Natural killer cell (primary cell): ENCODE data around the gene DYNC1LI2. TPM values are rescaled to one million over a fixed set of nuclear protein-coding genes. Genes with fewer than 3 reads are reported as not detected.

ENCODE experiments used
- ATAC-seq, 3 donors: fragments of 150-1000 bp in 2 of 3; fragments of 200-7000 bp in 1 of 3; cut with Tn5 transposase; 1 replicate in 1 of 3; 2 replicates in 2 of 3; pipeline ENCODE4 v1.10.0; 2021; ENCODE audit warnings: mild to moderate bottlenecking in 2 of 3, moderate library complexity in 2 of 3
- DNase-seq, 2 donors: peaks; one replicate each; pipeline versions ENCODE4 v3.0.0 to v3.0.0-alpha.2; 2013 to 2021; ENCODE audit warnings: mixed read lengths in 1 of 2
- H3K27ac ChIP-seq: one replicate; pipeline ENCODE4 v1.5.1; 2013; ENCODE audit warnings: mild to moderate bottlenecking, low read length
- H3K27me3 ChIP-seq: one replicate; pipeline ENCODE4 v1.6.1; 2013; ENCODE audit warnings: low read length; ENCODE audit not compliant: control insufficient read depth, insufficient read depth
- H3K36me3 ChIP-seq: one replicate; pipeline ENCODE4 v1.6.1; 2013; ENCODE audit warnings: low read length; ENCODE audit not compliant: control insufficient read depth, insufficient read depth
- H3K4me1 ChIP-seq: one replicate; pipeline ENCODE4 v1.6.1; 2013; ENCODE audit warnings: low read length; ENCODE audit not compliant: control insufficient read depth, insufficient read depth
- H3K4me3 ChIP-seq: one replicate; pipeline ENCODE4 v1.5.1; 2013; ENCODE audit warnings: low read length
- H3K9me3 ChIP-seq: one replicate; pipeline ENCODE4 v1.6.1; 2013; ENCODE audit warnings: low read length; ENCODE audit not compliant: control insufficient read depth, insufficient read depth
- H3K27ac Mint-ChIP-seq, 2 donors: one replicate each; pipeline ENCODE4 v1.8.0; 2022; ENCODE audit warnings: mild to moderate bottlenecking in 2 of 2, mixed read lengths in 2 of 2, moderate library complexity in 1 of 2
- H3K27me3 Mint-ChIP-seq, 2 donors: one replicate each; pipeline ENCODE4 v1.8.0; 2022; ENCODE audit warnings: low read depth in 2 of 2, mixed read lengths in 2 of 2
- H3K36me3 Mint-ChIP-seq: one replicate; pipeline ENCODE4 v1.8.0; 2022; ENCODE audit warnings: mixed read lengths
- H3K4me1 Mint-ChIP-seq, 2 donors: one replicate each; pipeline ENCODE4 v1.8.0; 2022; ENCODE audit warnings: mixed read lengths in 2 of 2
- H3K4me3 Mint-ChIP-seq: one replicate; pipeline ENCODE4 v1.8.0; 2022; ENCODE audit warnings: mild to moderate bottlenecking, moderate library complexity, mixed read lengths
- H3K9me3 Mint-ChIP-seq, 2 donors: one replicate each; pipeline ENCODE4 v1.8.0; 2022; ENCODE audit warnings: mixed read lengths in 2 of 2
- WGBS: methylation state at CpG from one replicate; pipeline ENCODE4 v1.1.7; 2013; ENCODE audit warnings: missing lambda C conversion rate; ENCODE audit not compliant: insufficient coverage; 5-methylcytosine and 5-hydroxymethylcytosine counted together
- intact Hi-C: fragments of 100-400 bp; cut with micrococcal nuclease; formaldehyde crosslinking; loops from one replicate; pipeline ENCODE4 v1.14.2; 2022
- total RNA-seq, 4 donors: library from RNA; stranded (reverse); fragments of 120-200 nt in 1 of 4; gene quantifications; one replicate each; pipeline versions ENCODE4 v1.2.3 to v1.2.4, GENCODE V29; 2013 to 2022
- TF ChIP-seq, protein P1 (sequence below): fragments of 200-600 bp; IDR thresholded peaks from one replicate; pipeline ENCODE4 v1.8.0; 2022; ENCODE audit warnings: antibody characterized with exemption

Gene DYNC1LI2
- total RNA-seq, 3 donors from 2014 or later (not counting 1 experiment from before 2014, with no cell fraction given), result 105 to 115 (median 110) TPM

DNA sequence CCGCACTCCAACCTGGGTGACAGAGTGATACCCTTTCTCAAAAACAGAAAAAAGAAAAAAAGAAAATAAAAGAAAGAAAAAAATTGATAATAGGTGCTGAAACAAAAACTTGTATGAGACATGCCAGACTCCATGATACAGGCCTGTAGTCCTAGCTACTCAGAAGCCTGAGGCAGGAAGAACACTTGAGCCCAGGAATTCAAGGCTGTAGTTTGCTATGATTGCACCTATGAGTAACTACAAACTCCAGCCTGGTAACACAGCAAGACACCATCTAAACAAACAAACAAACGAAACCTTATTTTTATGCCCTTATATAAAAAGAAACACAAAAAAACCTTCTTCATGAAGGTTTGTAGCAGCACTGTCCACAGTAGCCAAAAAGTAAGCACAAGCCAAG is 49.9 kb downstream of the DYNC1LI2 start:
- H3K9me3 ChIP-seq, result no peaks in the 10 kb centered on the region
- intact Hi-C loops, result no loop called here
- H3K4me1 ChIP-seq, result peaks cover 9% of the 10 kb centered on the region
- H3K36me3 Mint-ChIP-seq, result no peaks in the 10 kb centered on the region
- H3K4me3 Mint-ChIP-seq, result no peak overlapping the region
- H3K4me3 ChIP-seq, result no peak overlapping the region
- H3K27ac ChIP-seq, result no peak overlapping the region
- WGBS, result 84% methylated on average over 2 of the region's 2 CpGs
- ATAC-seq (no peak), DNase-seq (no peak)
- peaks cover 5% of the 10 kb centered on the region for H3K27me3 ChIP-seq
- H3K36me3 ChIP-seq, result no peaks in the 10 kb centered on the region
- peaks cover 0 to 14% of the 10 kb centered on the region in 2 donors for H3K27me3 Mint-ChIP-seq
- H3K4me1 Mint-ChIP-seq, result no peaks in the 10 kb centered on the region
- H3K9me3 Mint-ChIP-seq, result no peaks in the 10 kb centered on the region
- TF ChIP-seq, protein P1, sequence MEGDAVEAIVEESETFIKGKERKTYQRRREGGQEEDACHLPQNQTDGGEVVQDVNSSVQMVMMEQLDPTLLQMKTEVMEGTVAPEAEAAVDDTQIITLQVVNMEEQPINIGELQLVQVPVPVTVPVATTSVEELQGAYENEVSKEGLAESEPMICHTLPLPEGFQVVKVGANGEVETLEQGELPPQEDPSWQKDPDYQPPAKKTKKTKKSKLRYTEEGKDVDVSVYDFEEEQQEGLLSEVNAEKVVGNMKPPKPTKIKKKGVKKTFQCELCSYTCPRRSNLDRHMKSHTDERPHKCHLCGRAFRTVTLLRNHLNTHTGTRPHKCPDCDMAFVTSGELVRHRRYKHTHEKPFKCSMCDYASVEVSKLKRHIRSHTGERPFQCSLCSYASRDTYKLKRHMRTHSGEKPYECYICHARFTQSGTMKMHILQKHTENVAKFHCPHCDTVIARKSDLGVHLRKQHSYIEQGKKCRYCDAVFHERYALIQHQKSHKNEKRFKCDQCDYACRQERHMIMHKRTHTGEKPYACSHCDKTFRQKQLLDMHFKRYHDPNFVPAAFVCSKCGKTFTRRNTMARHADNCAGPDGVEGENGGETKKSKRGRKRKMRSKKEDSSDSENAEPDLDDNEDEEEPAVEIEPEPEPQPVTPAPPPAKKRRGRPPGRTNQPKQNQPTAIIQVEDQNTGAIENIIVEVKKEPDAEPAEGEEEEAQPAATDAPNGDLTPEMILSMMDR, result no peak
- no peak overlapping the region for H3K27ac Mint-ChIP-seq

DNA sequence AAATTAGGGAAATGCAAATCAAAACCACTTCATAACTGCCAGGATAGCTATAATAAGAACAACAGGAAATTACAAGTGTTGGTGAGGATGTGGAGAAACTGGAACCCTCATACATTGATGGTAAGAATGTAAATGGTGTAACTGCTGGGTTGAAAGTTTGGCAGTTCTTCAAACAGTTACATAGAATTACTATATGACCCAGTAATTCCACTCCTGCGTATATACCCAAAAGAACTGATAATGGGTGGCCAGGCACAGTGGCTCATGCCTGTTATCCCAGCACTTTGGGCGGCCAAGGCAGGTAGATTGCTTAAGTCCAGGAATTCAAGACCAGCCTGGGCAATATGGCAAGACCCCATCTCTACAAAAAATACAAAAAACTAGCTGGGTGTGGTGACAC is 50.4 kb downstream of the DYNC1LI2 start:
- Histone ChIP-seq H3K9me3 (no peaks in the 10 kb centered on the region), H3K27me3 (peaks cover 5% of the 10 kb centered on the region), H3K4me1 (peaks cover 9% of the 10 kb centered on the region), H3K27ac (no peak overlapping the region), H3K36me3 (no peaks in the 10 kb centered on the region), H3K4me3 (no peak overlapping the region)
- H3K36me3 Mint-ChIP-seq, result no peaks in the 10 kb centered on the region
- no peak overlapping the region for H3K4me3 Mint-ChIP-seq
- intact Hi-C loops, result no loop called here
- no peaks in the 10 kb centered on the region for H3K4me1 Mint-ChIP-seq
- peaks cover 0 to 14% of the 10 kb centered on the region in 2 donors for H3K27me3 Mint-ChIP-seq
- ATAC-seq (no peak), DNase-seq (no peak)
- H3K9me3 Mint-ChIP-seq, result no peaks in the 10 kb centered on the region
- no peak overlapping the region for H3K27ac Mint-ChIP-seq
- TF ChIP-seq, protein P1, result no peak
- WGBS, result 78% methylated on average over 2 of the region's 2 CpGs

DNA sequence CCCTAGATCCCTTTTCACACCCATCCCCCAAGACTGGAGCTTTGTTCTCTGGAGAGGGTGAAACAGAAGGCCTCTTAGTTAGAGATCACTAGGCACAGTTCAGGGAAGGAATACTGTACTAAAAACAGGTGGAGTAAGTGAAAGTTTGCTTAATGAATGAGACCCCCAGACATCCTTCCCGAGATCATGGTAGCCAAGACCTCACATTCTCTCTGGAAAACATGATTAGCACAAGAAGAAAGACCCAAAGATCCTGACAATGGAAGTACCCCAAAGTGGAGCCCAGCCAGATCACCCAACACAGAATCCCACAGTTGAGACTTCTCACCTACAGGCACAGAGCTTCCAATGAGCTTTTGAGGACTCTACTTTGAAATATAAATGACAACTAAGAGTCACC is 51.5 kb downstream of the DYNC1LI2 start:
- no peaks in the 10 kb centered on the region for H3K9me3 ChIP-seq
- no peak overlapping the region for H3K4me3 Mint-ChIP-seq
- H3K27ac Mint-ChIP-seq, result no peak overlapping the region
- H3K36me3 ChIP-seq, result no peaks in the 10 kb centered on the region
- TF ChIP-seq, protein P1, result no peak
- DNase-seq (no peak), ATAC-seq (no peak)
- H3K27me3 Mint-ChIP-seq, result peaks cover 3 to 17% of the 10 kb centered on the region in 2 donors
- 93% methylated on average over 1 of the region's 1 CpG for WGBS
- intact Hi-C loops, result no loop called here
- H3K27me3 ChIP-seq, result peaks cover 5% of the 10 kb centered on the region
- H3K4me1 Mint-ChIP-seq, result peaks cover 5 to 11% of the 10 kb centered on the region in 2 donors
- H3K4me1 ChIP-seq, result peaks cover 20% of the 10 kb centered on the region
- H3K9me3 Mint-ChIP-seq, result no peaks in the 10 kb centered on the region
- no peaks in the 10 kb centered on the region for H3K36me3 Mint-ChIP-seq
- no peak overlapping the region for H3K27ac ChIP-seq
- H3K4me3 ChIP-seq, result no peak overlapping the region

DNA sequence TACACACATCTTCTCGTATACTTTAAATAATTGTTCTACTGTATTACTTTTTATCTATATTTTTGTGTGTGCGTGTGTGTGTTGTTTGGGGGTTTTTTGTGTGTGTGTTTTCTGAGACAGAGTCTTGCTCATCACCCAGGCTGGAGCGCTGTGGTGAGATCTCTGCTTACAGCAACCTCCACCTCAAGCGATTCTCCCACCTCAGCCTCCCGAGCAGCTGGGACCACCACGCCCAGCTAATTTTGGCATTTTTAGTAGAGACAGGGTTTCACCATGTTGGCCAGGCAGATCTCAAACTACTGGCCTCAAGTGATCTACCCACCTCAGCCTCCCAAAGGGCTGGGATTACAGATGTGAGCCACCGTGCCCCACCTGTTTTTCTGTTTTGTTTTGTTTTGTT is 53.4 kb downstream of the DYNC1LI2 start:
- H3K27ac ChIP-seq, result no peak overlapping the region
- ATAC-seq (no peak), DNase-seq (no peak)
- WGBS, result 91% methylated on average over 5 of the region's 7 CpGs
- Mint-ChIP-seq H3K27ac (no peak overlapping the region), H3K9me3 (no peaks in the 10 kb centered on the region), H3K36me3 (no peaks in the 10 kb centered on the region), H3K4me1 (peaks cover 6 to 12% of the 10 kb centered on the region in 2 donors), H3K4me3 (peak overlapping the region; percentile 67), H3K27me3 (peaks cover 8 to 20% of the 10 kb centered on the region in 2 donors)
- intact Hi-C loops, result no loop called here
- H3K27me3 ChIP-seq, result peaks cover 5% of the 10 kb centered on the region
- no peaks in the 10 kb centered on the region for H3K9me3 ChIP-seq
- no peaks in the 10 kb centered on the region for H3K36me3 ChIP-seq
- TF ChIP-seq, protein P1, result no peak
- peaks cover 20% of the 10 kb centered on the region for H3K4me1 ChIP-seq
- H3K4me3 ChIP-seq, result no peak overlapping the region
